HepG2 (cell line): ENCODE results near the gene CTDSP2. TPM values are rescaled to one million over a fixed set of nuclear protein-coding genes. Genes with fewer than 3 reads are reported as not detected.

Experiments
- EZH2 ChIP-seq: conservative IDR thresholded peaks from 2 replicates; pipeline ENCODE4 v1.6.1; 2012; ENCODE audit warnings: mild to moderate bottlenecking, low read depth, low read length, moderate library complexity
- FOXA3 ChIP-seq: IDR thresholded peaks from 2 replicates; pipeline ENCODE4 v1.6.1; 2016; ENCODE audit warnings: missing genetic modification reagents, missing compliant biosample characterization
- FOXK1 ChIP-seq: sonication (generic); formaldehyde crosslinking; IDR thresholded peaks from 2 replicates; pipeline ENCODE4 v1.4.0; 2020; ENCODE audit warnings: low read depth, missing genetic modification reagents, borderline replicate concordance
- HOXA7 ChIP-seq: sonication (generic); formaldehyde crosslinking; IDR thresholded peaks from 2 replicates; pipeline ENCODE4 v1.8.1; 2022; ENCODE audit warnings: mild to moderate bottlenecking, missing genetic modification reagents, moderate library complexity
- RBM39 ChIP-seq: fragments of 200-400 bp; formaldehyde crosslinking; IDR thresholded peaks from one replicate; pipeline ENCODE4 v1.6.1; 2018; ENCODE audit warnings: antibody characterized with exemption, mild to moderate bottlenecking, low read depth, low read length; ENCODE audit not compliant: poor library complexity, severe bottlenecking
- SOX6 ChIP-seq, 2 experiments: fragments of 450-650 bp in 1 of 2; sonication (generic) in 1 of 2; formaldehyde crosslinking in 1 of 2; IDR thresholded peaks; 2 replicates each; pipeline versions ENCODE4 v1.4.0 to v1.6.1; 2017 to 2020; ENCODE audit warnings: antibody characterized with exemption in 1 of 2, mild to moderate bottlenecking in 1 of 2, missing genetic modification reagents in 1 of 2
- SSRP1 ChIP-seq: IDR thresholded peaks from 2 replicates; pipeline ENCODE4 v1.6.1; 2016; ENCODE audit warnings: control low read depth
- ZFP90 ChIP-seq: sonication (generic); formaldehyde crosslinking; IDR thresholded peaks from 2 replicates; pipeline ENCODE4 v1.8.0; 2022; ENCODE audit warnings: missing genetic modification reagents, mild to moderate bottlenecking, inconsistent platforms, borderline replicate concordance
- ZNF451 ChIP-seq: sonication (generic); formaldehyde crosslinking; IDR thresholded peaks from 2 replicates; pipeline ENCODE4 v1.5.0; 2020; ENCODE audit warnings: mild to moderate bottlenecking, missing genetic modification reagents
- ZNF605 ChIP-seq: sonication (generic); formaldehyde crosslinking; IDR thresholded peaks from 2 replicates; pipeline ENCODE4 v1.8.0; 2022; ENCODE audit warnings: mild to moderate bottlenecking, missing genetic modification reagents
- ZNF614 ChIP-seq: IDR thresholded peaks from 2 replicates; pipeline ENCODE4 v1.6.1; 2018; ENCODE audit warnings: missing biosample characterization, missing genetic modification reagents, inconsistent platforms, borderline replicate concordance
- ZNF652 ChIP-seq: IDR thresholded peaks from 2 replicates; pipeline ENCODE4 v1.6.1; 2016; ENCODE audit warnings: low read depth, borderline replicate concordance
- ZNF776 ChIP-seq: sonication (generic); formaldehyde crosslinking; IDR thresholded peaks from 2 replicates; pipeline ENCODE4 v1.4.0; 2020; ENCODE audit warnings: mild to moderate bottlenecking, missing genetic modification reagents
- polyA plus RNA-seq, 8 experiments: library from polyadenylated mRNA; depleted of rRNA in 3 of 8; stranded (reverse) in 7 of 8; unstranded in 1 of 8; fragments of >200 nt; fragmentation: Illumina TruSeq in 4 of 8; extraction: Trizol in 4 of 8; gene quantifications; 2 replicates each; pipeline versions ENCODE4 v1.2.1 to v1.2.3, GENCODE V29; 2011 to 2016; ENCODE audit warnings: low read depth in 4 of 8, missing spikeins in 1 of 8, mixed read lengths in 1 of 8; ENCODE audit not compliant: insufficient read depth in 1 of 8
- total RNA-seq, 5 experiments: library from RNA; depleted of rRNA; stranded (reverse); fragments of >200 nt; fragmentation: Illumina TruSeq; extraction: Trizol; gene quantifications; 2 replicates each; pipeline ENCODE4 v1.2.3, GENCODE V29; 2016; ENCODE audit warnings: low read depth in 1 of 5
- TF ChIP-seq, protein P1 (sequence below): sonication (generic); formaldehyde crosslinking; IDR thresholded peaks from 2 replicates; pipeline ENCODE4 v1.4.0; 2020; ENCODE audit warnings: missing genetic modification reagents, borderline replicate concordance
- TF ChIP-seq, protein P2 (sequence below): sonication (generic); formaldehyde crosslinking; IDR thresholded peaks from 2 replicates; pipeline ENCODE4 v1.8.0; 2022; ENCODE audit warnings: missing genetic modification reagents, mild to moderate bottlenecking, borderline replicate concordance
- TF ChIP-seq, protein P3 (sequence below): sonication (generic); formaldehyde crosslinking; IDR thresholded peaks from 2 replicates; pipeline ENCODE4 v1.5.0; 2020; ENCODE audit warnings: mild to moderate bottlenecking, missing genetic modification reagents, borderline replicate concordance
- TF ChIP-seq, protein P4 (sequence below): sonication (generic); formaldehyde crosslinking; IDR thresholded peaks from 2 replicates; pipeline ENCODE4 v1.4.0; 2020; ENCODE audit warnings: missing genetic modification reagents; ENCODE audit errors: not compliant biosample characterization

Gene CTDSP2
- total and polyA plus RNA-seq, 2 of the 13 experiments (the other 11 are each of a cell fraction or from before 2014, with no cell fraction given), result 38.1 to 82.5 TPM

DNA sequence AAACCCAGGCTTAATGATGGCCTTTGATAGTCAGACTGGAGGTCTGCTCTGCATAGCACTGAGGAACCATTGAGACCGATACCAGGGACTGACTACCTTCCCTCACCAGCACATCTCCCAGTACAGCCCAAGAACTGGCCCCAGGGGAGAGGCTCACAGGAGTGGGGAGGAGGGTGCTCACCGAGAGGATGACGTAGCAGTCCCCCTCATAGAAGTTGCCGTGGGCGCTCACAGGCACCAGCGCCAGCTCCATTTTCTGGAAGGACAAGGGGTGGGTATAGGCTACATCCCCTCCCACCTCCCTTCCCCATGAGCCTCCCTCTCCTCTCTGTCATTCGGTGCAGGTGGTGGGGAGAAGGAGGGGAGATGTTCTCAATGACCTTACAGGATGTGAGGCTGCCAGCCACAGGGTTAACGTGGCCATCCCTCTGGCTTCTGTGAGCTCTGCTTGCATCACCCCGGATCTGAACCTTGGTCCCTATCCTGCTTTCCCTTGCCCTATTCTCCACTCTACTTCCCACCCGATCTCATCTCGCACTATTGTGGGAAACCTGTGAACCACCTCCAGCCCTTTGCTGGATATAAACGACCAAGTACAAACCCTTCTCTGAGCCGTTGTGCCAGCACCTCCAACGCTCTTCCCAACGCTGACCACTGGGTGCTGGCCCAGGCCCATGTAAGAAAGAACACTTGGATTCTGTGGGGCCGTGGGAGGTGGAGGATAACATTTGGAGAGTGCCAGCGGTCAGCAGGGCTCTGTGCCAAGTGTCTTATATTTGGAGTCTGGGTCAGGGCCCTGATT is 32.4 kb downstream of the CTDSP2 start (continued):
- TF ChIP-seq ZNF605 (CRISPR knock-in tag) (peak; percentile 46; the same call in 1 of the 2 replicates), FOXK1 (CRISPR knock-in tag) (peak; percentile 35; the same call in 1 of the 2 replicates), ZFP90 (no peak), RBM39 (no peak), ZNF451 (CRISPR knock-in tag) (no peak), ZNF652 (CRISPR knock-in tag) (peak; percentile 90), EZH2 (no peak), SSRP1 (CRISPR knock-in tag) (no peak), FOXA3 (peak; percentile 65), HOXA7 (no peak), ZNF614 (CRISPR knock-in tag) (0 out of 2 replicates have a peak, but pooled peaks have one; percentile 43), SOX6 (IDR thresholded peaks at IDR 0.05) (no peak), SOX6 (CRISPR knock-in tag; IDR thresholded peaks at IDR 0.05) (peak; percentile 53), ZNF776 (no peak)
- TF ChIP-seq, protein P1, sequence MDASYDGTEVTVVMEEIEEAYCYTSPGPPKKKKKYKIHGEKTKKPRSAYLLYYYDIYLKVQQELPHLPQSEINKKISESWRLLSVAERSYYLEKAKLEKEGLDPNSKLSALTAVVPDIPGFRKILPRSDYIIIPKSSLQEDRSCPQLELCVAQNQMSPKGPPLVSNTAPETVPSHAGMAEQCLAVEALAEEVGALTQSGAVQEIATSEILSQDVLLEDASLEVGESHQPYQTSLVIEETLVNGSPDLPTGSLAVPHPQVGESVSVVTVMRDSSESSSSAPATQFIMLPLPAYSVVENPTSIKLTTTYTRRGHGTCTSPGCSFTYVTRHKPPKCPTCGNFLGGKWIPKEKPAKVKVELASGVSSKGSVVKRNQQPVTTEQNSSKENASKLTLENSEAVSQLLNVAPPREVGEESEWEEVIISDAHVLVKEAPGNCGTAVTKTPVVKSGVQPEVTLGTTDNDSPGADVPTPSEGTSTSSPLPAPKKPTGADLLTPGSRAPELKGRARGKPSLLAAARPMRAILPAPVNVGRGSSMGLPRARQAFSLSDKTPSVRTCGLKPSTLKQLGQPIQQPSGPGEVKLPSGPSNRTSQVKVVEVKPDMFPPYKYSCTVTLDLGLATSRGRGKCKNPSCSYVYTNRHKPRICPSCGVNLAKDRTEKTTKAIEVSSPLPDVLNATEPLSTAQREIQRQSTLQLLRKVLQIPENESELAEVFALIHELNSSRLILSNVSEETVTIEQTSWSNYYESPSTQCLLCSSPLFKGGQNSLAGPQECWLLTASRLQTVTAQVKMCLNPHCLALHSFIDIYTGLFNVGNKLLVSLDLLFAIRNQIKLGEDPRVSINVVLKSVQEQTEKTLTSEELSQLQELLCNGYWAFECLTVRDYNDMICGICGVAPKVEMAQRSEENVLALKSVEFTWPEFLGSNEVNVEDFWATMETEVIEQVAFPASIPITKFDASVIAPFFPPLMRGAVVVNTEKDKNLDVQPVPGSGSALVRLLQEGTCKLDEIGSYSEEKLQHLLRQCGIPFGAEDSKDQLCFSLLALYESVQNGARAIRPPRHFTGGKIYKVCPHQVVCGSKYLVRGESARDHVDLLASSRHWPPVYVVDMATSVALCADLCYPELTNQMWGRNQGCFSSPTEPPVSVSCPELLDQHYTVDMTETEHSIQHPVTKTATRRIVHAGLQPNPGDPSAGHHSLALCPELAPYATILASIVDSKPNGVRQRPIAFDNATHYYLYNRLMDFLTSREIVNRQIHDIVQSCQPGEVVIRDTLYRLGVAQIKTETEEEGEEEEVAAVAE (CRISPR knock-in tag), result no peak
- TF ChIP-seq, protein P2, sequence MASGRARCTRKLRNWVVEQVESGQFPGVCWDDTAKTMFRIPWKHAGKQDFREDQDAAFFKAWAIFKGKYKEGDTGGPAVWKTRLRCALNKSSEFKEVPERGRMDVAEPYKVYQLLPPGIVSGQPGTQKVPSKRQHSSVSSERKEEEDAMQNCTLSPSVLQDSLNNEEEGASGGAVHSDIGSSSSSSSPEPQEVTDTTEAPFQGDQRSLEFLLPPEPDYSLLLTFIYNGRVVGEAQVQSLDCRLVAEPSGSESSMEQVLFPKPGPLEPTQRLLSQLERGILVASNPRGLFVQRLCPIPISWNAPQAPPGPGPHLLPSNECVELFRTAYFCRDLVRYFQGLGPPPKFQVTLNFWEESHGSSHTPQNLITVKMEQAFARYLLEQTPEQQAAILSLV (CRISPR knock-in tag), result no peak
- TF ChIP-seq, protein P3, sequence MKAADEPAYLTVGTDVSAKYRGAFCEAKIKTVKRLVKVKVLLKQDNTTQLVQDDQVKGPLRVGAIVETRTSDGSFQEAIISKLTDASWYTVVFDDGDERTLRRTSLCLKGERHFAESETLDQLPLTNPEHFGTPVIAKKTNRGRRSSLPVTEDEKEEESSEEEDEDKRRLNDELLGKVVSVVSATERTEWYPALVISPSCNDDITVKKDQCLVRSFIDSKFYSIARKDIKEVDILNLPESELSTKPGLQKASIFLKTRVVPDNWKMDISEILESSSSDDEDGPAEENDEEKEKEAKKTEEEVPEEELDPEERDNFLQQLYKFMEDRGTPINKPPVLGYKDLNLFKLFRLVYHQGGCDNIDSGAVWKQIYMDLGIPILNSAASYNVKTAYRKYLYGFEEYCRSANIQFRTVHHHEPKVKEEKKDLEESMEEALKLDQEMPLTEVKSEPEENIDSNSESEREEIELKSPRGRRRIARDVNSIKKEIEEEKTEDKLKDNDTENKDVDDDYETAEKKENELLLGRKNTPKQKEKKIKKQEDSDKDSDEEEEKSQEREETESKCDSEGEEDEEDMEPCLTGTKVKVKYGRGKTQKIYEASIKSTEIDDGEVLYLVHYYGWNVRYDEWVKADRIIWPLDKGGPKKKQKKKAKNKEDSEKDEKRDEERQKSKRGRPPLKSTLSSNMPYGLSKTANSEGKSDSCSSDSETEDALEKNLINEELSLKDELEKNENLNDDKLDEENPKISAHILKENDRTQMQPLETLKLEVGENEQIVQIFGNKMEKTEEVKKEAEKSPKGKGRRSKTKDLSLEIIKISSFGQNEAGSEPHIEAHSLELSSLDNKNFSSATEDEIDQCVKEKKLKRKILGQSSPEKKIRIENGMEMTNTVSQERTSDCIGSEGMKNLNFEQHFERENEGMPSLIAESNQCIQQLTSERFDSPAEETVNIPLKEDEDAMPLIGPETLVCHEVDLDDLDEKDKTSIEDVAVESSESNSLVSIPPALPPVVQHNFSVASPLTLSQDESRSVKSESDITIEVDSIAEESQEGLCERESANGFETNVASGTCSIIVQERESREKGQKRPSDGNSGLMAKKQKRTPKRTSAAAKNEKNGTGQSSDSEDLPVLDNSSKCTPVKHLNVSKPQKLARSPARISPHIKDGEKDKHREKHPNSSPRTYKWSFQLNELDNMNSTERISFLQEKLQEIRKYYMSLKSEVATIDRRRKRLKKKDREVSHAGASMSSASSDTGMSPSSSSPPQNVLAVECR, result peak; percentile 52; the same call in 1 of the 2 replicates
- TF ChIP-seq, protein P4, sequence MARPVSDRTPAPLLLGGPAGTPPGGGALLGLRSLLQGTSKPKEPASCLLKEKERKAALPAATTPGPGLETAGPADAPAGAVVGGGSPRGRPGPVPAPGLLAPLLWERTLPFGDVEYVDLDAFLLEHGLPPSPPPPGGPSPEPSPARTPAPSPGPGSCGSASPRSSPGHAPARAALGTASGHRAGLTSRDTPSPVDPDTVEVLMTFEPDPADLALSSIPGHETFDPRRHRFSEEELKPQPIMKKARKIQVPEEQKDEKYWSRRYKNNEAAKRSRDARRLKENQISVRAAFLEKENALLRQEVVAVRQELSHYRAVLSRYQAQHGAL, result no peak
